ELR (cell line): Measurements from ENCODE around the gene COMMD7.
"Not testable (repeated sequence)": the region's sequence is repeated elsewhere in the genome, so short reads cannot be mapped to it uniquely, and the experiment has no call there.

ENCODE experiments used
- DNase-seq: peaks from one replicate; pipeline ENCODE4 v3.0.0-alpha.2; 2015; ENCODE audit warnings: low read depth

The COMMD7 gene

DNA sequence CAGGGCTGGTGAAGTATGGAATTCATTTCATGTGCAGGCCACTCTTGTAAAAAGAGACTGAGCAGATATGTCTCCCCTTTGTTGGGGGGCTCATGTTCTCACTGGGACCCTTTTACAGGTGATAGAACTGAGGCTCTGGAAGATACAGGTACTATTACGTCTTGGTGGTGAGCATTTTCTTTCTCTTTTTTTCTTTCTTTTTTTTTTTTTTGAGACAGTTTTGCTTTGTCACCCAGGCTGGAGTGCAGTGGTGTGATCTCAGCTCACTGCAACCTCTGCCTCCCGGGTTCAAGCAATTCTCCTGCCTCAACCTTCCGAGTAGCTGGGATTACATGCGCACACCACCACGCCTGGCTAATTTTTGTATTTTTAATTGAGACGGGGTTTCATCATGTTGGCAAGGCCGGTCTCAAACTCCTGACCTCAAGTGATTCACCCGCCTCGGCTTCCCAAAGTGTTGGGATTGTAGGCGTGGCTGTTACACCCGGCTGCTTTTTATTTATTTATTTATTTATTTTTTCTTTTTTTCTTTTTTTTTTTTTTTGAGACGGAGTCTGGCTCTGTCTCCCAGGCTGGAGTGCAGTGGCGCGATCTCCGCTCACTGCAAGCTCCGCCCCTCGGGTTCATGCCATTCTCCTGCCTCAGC, 22.1 kb upstream of the COMMD7 start:
- DNase-seq: not testable (repeated sequence)

- DNase-seq: no peak
These were observed 21.0 kb upstream of the COMMD7 start for GRCh38 chr20:32764005-32764960.

GRCh38 chr20:32763202-32764004, 20.1 kb upstream of the COMMD7 start:
- peak; percentile 23 for DNase-seq

GRCh38 chr20:32762754-32763201, 19.5 kb upstream of the COMMD7 start:
- DNase-seq: peak; percentile 41

GRCh38 chr20:32761831-32762753, 18.8 kb upstream of the COMMD7 start, which contains the start of gene DNMT3B:
Gene DNMT3B (plus strand): TSS chr20:32762385. CDS start chr20:32780324, 17,939 bp downstream.
- DNase-seq: peak; percentile 86

DNA sequence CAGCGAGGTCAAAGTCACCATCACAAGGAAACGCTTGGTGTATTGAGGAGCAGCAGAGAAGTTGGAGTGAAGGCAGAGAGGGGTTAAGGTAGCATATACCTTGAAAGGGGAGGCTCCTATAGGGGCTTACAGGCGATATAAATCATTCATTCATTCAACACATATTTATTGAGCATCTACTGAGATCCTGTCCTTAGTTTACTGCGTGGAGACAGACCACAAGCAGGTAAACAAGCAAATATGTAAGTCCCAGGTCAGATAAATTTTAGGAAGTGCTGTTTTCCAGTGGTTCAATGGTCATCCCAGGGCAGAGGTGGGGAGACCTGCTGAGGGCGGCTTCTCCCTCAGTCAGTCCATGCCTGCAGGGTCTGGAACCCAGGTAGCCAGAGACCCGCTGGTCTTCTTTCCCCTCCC, 18.2 kb upstream of the COMMD7 start:
- DNase-seq: no peak

DNA sequence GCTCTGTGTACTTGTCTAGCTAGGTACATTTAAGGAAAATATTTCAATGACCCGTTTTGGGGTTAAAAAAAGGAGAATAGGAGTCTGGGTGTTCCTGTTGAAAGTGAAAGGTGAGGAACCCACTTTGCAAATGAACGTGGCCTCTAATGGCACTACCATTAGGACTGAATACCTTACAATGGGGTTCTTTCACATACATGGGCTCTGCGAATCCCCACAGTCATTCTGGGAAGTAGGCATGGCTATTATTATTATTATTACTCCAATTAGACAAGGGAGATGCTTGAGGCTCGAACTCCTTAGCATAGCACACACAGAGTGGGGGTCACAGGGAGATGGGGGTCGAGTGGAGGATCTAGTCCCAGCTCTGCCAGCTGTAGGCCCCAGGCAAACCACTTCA, 12.9 kb upstream of the COMMD7 start:
- DNase-seq: no peak

DNA sequence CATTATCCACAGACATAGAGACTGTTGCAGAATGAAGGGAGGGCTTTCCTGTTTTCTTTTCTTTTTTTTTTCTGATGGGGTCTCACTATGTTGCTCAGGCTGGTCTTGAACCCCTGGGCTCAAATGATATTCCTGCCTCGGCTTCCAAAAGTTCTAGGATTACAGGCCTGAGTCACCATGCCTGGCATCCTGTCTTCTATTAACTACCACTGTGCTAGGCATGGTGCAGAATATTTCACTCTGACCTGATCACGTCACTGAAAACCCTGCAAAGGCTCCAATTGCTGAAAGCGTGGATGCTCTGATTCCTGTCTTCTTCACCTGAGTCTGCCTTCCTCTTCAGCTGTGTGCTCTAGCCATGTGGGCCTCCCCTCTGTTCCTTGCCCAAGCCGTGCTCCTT, 10.5 kb upstream of the COMMD7 start:
- DNase-seq: peak; percentile 61

DNA sequence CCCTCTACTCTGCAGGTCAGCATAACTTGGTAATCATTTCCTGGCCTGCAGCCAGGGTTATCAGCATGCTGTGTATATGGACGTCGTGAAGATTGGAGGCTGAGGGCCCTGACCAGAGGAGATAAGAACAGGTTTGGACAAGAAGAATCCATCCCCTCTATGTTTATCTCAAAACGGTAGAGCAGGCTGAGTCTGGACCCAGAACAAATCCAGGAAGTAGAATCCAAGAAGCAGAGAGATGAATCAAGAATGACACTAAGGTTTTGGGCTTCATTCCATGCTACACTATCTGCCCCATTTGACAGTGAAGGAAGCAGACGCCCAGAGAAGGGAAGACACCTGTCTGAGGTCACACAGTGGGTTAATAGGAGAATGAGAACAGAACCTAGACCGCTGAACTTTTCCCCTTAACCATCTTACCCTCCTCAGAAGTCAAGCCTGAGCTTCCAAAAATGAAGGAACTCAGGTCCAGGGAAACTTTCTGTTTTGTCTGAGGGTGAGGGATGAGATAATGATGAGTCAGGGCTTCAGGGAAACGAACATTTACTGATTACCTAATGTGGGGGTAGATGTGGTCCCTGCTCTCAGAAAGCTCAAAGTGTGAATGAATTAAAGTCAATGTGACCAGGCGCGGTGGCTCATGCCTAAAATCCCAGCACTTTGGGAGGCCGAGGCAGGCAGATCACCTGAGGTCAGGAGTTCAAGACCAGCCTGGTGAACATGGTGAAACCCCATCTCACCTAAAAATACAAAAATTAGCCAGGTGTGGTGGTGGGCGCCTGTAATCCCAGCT, 9.4 kb upstream of the COMMD7 start:
- peak; percentile 84 for DNase-seq

DNA sequence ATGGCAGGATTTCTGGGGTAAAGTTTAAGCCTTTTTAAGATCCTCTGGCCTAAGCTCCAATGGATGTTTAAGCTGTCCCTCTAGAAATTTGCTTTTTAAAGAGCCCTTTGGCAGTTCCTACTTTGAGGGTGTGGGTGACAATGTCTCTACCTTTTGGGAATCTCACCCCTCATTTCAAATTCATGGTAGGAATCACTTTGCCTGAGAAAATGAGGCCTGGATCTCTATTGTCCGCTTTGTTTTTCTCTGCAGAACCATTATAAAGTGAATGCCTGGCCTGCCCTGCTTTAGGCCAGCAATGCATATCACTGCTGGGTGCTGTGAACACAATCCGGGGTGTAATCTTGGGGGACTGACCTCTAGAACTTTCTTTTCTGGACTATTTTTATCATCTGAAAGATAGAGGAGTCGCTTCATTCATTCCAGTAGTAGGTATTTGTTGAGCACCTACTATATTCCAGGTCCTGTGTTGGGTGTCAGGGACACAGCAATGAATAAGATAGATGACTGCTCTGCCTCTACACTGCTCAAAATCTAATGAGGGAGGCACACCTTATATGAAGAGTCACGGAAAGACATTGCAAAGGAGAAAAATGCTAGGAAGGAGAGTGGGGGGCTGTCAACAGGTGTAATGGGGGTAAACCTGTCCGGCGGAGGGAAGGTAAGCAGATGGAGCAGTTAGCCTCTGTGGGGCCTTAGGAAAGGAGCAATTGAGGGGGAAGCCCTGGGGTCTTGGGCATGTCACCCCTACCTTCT, 8.6 kb upstream of the COMMD7 start:
- no peak for DNase-seq

GRCh38 chr20:32751293-32751692, 8.0 kb upstream of the COMMD7 start:
- DNase-seq: no peak

- DNase-seq: no peak
These were observed 6.8 kb upstream of the COMMD7 start for GRCh38 chr20:32749914-32750637.

GRCh38 chr20:32742322-32743236, 688 bp downstream of the COMMD7 start:
- peak; percentile 12 for DNase-seq

DNA sequence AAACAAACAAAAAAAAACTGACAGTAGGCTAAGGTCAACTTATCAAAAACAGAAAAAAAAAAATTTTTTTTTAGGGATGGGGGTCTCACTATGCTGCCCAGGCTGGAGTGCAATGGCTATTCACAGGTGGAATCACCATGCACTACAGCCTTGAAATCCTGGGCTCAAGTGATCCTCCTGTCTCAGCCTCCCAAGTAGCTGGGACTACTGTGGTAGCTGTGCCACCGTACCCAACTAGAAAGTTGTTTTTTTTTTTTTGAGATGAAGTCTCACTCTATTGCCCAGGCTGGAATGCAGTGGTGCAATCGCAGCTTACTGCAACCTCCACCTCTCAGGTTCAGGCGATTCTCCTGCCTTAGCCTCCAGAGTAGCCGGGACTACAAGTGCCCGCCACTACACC, 2.1 kb downstream of the COMMD7 start:
- DNase-seq: no peak

- peak; percentile 88 for DNase-seq
These were observed 5.7 kb downstream of the COMMD7 start for GRCh38 chr20:32737371-32738223.

DNA sequence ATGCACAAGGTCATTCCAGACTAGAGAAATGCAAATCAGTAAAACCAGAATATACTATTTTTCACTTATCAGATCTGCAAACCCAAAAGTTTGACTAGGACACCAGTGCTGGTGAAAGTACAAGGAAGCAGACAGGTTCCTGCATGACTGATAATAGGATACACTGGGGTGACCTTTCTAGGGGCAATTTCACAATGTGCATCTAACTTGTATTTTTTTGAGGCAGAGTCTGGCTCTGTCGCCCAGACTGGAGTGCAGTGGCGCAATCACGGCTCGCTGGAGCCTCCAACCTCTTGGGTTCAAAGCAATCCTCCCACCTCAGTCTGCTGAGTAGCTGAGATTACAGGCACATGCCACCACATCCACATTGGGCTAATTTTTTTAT, 11.4 kb downstream of the COMMD7 start:
- DNase-seq: no peak

DNA sequence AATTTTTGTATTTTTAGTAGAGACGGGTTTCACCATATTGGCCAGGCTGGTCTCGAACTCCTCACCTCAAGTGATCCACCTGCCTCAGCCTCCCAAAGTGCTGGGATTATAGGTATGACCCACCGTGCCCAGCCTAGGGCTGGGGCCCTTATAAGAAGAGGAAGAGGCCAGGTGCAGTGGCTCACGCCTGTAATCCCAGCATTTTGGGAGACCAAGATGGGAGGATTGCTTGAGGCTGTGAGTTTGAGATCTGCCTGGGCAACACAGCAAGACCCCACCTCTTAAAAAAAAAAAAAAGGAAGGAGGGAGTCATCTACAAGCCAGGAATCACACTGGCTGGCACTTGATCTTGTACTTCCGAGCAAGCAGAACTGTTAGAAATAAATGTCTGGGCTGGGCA, 13.9 kb downstream of the COMMD7 start:
- DNase-seq: not testable (repeated sequence)
